Keratinocyte (primary cell): Measurements from ENCODE around the gene ADAMTS1. TPM values are rescaled to one million over a fixed set of nuclear protein-coding genes. Genes with fewer than 3 reads are reported as not detected.

ENCODE experiments used
- DNase-seq: peaks from one replicate; pipeline ENCODE4 v3.0.0-alpha.2; 2011; ENCODE audit warnings: low read depth, missing footprints, low spot score
- FAIRE-seq: peaks from 2 replicates; lab custom pipeline; 2011; peaks lifted over from hg19 to GRCh38; lab: Jason Lieb, UNC
- H2AFZ ChIP-seq: 2 replicates; pipeline ENCODE4 v1.6.0; 2012; ENCODE audit warnings: low read length, control low read depth, inconsistent platforms; ENCODE audit not compliant: control insufficient read depth
- H3K27ac ChIP-seq: 2 replicates; pipeline ENCODE4 v1.5.1; 2011; ENCODE audit warnings: low read length; ENCODE audit not compliant: control insufficient read depth, insufficient read depth
- H3K27me3 ChIP-seq: 3 replicates; pipeline ENCODE4 v1.6.0; 2011; ENCODE audit warnings: low read length; ENCODE audit not compliant: control insufficient read depth, insufficient read depth; ENCODE audit errors: extremely low read depth
- H3K36me3 ChIP-seq, 2 experiments: 2 replicates in 1 of 2; 3 replicates in 1 of 2; pipeline ENCODE4 v1.5.1; 2011; ENCODE audit warnings: low read length in 2 of 2, mild to moderate bottlenecking in 1 of 2; ENCODE audit not compliant: control insufficient read depth in 2 of 2, insufficient read depth in 2 of 2; ENCODE audit errors: extremely low read depth in 1 of 2
- H3K4me1 ChIP-seq: 3 replicates; pipeline ENCODE4 v1.5.1; 2011; ENCODE audit warnings: low read length; ENCODE audit not compliant: control insufficient read depth, insufficient read depth; ENCODE audit errors: extremely low read depth
- H3K4me2 ChIP-seq: 3 replicates; pipeline ENCODE4 v1.6.0; 2011; ENCODE audit warnings: low read depth, low read length; ENCODE audit not compliant: control insufficient read depth, insufficient read depth; ENCODE audit errors: extremely low read depth
- H3K4me3 ChIP-seq, 3 experiments: fragments of 200-600 bp in 1 of 3; sonication (generic) in 1 of 3; 2 replicates in 2 of 3; 3 replicates in 1 of 3; pipeline ENCODE4 v1.5.1; 2011 to 2016; ENCODE audit warnings: low read length in 3 of 3, mild to moderate bottlenecking in 3 of 3, control low read depth in 2 of 3, inconsistent platforms in 1 of 3, low read depth in 1 of 3, mixed read lengths in 1 of 3, mixed run types in 1 of 3, moderate library complexity in 1 of 3; ENCODE audit not compliant: control insufficient read depth in 2 of 3, insufficient read depth in 2 of 3; ENCODE audit errors: extremely low read depth in 1 of 3
- H3K79me2 ChIP-seq: 2 replicates; pipeline ENCODE4 v1.6.0; 2012; ENCODE audit warnings: low read length; ENCODE audit not compliant: control insufficient read depth, insufficient read depth
- H3K9ac ChIP-seq: 3 replicates; pipeline ENCODE4 v1.6.0; 2011; ENCODE audit warnings: low read length; ENCODE audit not compliant: control insufficient read depth, insufficient read depth; ENCODE audit errors: extremely low read depth
- H3K9me1 ChIP-seq: 3 replicates; pipeline ENCODE4 v1.6.0; 2011; ENCODE audit warnings: low read length; ENCODE audit not compliant: control insufficient read depth, insufficient read depth; ENCODE audit errors: extremely low read depth
- H3K9me3 ChIP-seq: 2 replicates; pipeline ENCODE4 v1.5.1; 2012; ENCODE audit warnings: low read depth, low read length; ENCODE audit not compliant: control insufficient read depth
- H4K20me1 ChIP-seq: 3 replicates; pipeline ENCODE4 v1.6.0; 2011; ENCODE audit warnings: low read length; ENCODE audit not compliant: control insufficient read depth, insufficient read depth; ENCODE audit errors: extremely low read depth
- CTCF ChIP-seq, 3 experiments: IDR thresholded peaks in 1 of 3; conservative IDR thresholded peaks in 1 of 3; optimal IDR thresholded peaks in 1 of 3; 2 replicates in 2 of 3; 3 replicates in 1 of 3; pipeline versions ENCODE3 to v1.5.1; 2011; ENCODE audit warnings: low read length in 3 of 3, mild to moderate bottlenecking in 3 of 3, moderate library complexity in 2 of 3, control low read depth in 1 of 3, inconsistent platforms in 1 of 3; ENCODE audit not compliant: insufficient read depth in 2 of 3; ENCODE audit errors: extremely low read depth in 1 of 3
- EZH2 ChIP-seq: IDR thresholded peaks from one replicate; pipeline ENCODE4 v1.6.1; 2012; ENCODE audit warnings: inconsistent platforms, mild to moderate bottlenecking, low read length, moderate library complexity
- dilution Hi-C: fragments of 300-500 bp; cut with MboI; formaldehyde crosslinking; loops from one replicate; pipeline ENCODE4 v1.7.0; 2020; ENCODE audit warnings: low sequenced_read_pairs; ENCODE audit not compliant: extremely low pct_ligation_motif_present
- polyA plus RNA-seq, 5 experiments: library from polyadenylated mRNA; depleted of rRNA in 3 of 5; stranded (reverse) in 3 of 5; stranded (forward) in 1 of 5; unstranded in 1 of 5; fragments of >200 nt; gene quantifications; 1 replicate in 1 of 5; 2 replicates in 3 of 5; 3 replicates in 1 of 5; pipeline versions ENCODE4 v1.2.1 to v1.2.3, GENCODE V29; 2011 to 2012; ENCODE audit warnings: missing spikeins in 2 of 5, low read depth in 1 of 5, low replicate concordance in 1 of 5

Gene ADAMTS1
- polyA plus RNA-seq, 1 donor (not counting 4 experiments of a cell fraction or from before 2014, with no cell fraction given) = 344 TPM

GRCh38 chr21:26844258-26845065 lies 747 bp downstream of the ADAMTS1 start:
- Histone ChIP-seq H3K79me2 (peaks cover 22% of the 10 kb centered on the region), H3K27me3 (no peaks in the 10 kb centered on the region), H3K9me1 (peaks cover 4% of the 10 kb centered on the region), H3K4me3 (peak overlapping the region; percentile 83 to 97 (median 91)), H3K27ac (peak overlapping the region; percentile 81), H3K4me1 (peaks cover 32% of the 10 kb centered on the region), H3K4me2 (peak overlapping the region; percentile 99), H3K9me3 (no peaks in the 10 kb centered on the region), H3K36me3 (peaks cover 7 to 25% of the 10 kb centered on the region in 2 experiments), H3K9ac (peak overlapping the region; percentile 91), H4K20me1 (peaks cover 13% of the 10 kb centered on the region), H2AFZ (peak overlapping the region; percentile 74)
- dilution Hi-C loops = no loop called here
- FAIRE-seq = no peak
- TF ChIP-seq EZH2 (no peak), CTCF (optimal IDR thresholded peaks at IDR 0.05 in 1 of 3, IDR thresholded peaks at IDR 0.05 in 1 of 3, conservative IDR thresholded peaks at IDR 0.05 in 1 of 3; ENCODE audit: extremely low read depth in 1 of 3, insufficient read depth in 2 of 3, low read length in 3 of 3) (peak in 2 of 3 experiments; percentile 10 to 51)
- DNase-seq = no peak

- dilution Hi-C loops = no loop called here
- H3K4me2 ChIP-seq = peak overlapping the region; percentile 99
- H3K9ac ChIP-seq = peak overlapping the region; percentile 91
- H3K4me3 ChIP-seq = peak overlapping the region; percentile 83 to 97 (median 91)
- H3K9me1 ChIP-seq = peaks cover 4% of the 10 kb centered on the region
- H3K9me3 ChIP-seq = no peaks in the 10 kb centered on the region
- H3K4me1 ChIP-seq = peaks cover 32% of the 10 kb centered on the region
- peaks cover 22% of the 10 kb centered on the region for H3K79me2 ChIP-seq
- H3K27me3 ChIP-seq = no peaks in the 10 kb centered on the region
- TF ChIP-seq CTCF (optimal IDR thresholded peaks at IDR 0.05 in 1 of 3, IDR thresholded peaks at IDR 0.05 in 1 of 3, conservative IDR thresholded peaks at IDR 0.05 in 1 of 3; ENCODE audit: extremely low read depth in 1 of 3, insufficient read depth in 2 of 3, low read length in 3 of 3) (no peak), EZH2 (no peak)
- H2AFZ ChIP-seq = peak overlapping the region; percentile 74
- H3K36me3 ChIP-seq = peaks cover 8 to 29% of the 10 kb centered on the region in 2 experiments
- no peak for FAIRE-seq
- H3K27ac ChIP-seq = peak overlapping the region; percentile 81
- H4K20me1 ChIP-seq = peaks cover 13% of the 10 kb centered on the region
- no peak for DNase-seq
These were observed 1.3 kb downstream of the ADAMTS1 start for GRCh38 chr21:26843933-26844257.
